Activated CD4-positive, alpha-beta T cell treated with anti-CD3 and anti-CD28 coated beads, Interleukin-2, amount 50 U/mL, for 48 hours (primary cell): ENCODE data around the gene ARAP2.

ENCODE experiments used
- DNase-seq, 2 experiments: peaks; one replicate each; pipeline ENCODE4 v3.0.0-alpha.2; 2020

Gene ARAP2

DNA sequence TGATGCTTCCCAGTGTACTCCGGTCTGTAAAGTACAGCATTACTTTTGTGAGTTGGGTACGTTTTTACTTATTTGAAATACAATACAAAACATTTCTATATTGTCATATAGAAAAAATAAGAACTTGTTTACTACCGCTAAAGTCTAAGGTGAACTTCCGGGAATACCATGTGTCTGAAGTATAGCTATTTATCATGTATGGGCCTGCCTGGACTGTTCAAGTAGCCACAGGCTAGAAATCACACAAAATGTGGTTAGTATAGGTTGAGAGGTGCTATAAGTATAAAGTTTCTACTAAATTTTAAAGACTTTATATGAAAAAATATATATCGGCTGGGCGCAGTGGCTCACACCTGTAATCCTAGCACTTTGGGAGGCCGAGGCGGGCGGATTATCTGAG, 152.3 kb downstream of the ARAP2 start:
- DNase-seq, result no peak

DNA sequence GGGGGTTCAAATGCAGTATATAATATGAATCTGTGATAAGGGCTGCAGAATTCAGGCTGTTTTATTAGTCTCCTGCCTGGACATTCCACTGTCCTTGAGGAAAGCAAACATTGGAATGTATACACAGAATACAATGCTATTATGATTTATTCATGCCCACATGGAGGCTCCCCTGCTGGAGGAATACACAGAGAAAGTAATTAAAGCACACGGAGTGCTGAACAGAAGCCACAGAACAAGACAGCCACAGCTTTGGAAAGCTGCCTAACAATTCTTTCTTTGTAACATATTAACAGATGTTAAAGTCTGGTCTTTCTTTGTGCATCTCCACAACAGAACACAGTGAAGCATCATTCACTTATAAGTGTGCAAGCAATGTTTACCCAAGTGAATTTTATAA, 155.8 kb downstream of the ARAP2 start:
- no peak for DNase-seq

DNA sequence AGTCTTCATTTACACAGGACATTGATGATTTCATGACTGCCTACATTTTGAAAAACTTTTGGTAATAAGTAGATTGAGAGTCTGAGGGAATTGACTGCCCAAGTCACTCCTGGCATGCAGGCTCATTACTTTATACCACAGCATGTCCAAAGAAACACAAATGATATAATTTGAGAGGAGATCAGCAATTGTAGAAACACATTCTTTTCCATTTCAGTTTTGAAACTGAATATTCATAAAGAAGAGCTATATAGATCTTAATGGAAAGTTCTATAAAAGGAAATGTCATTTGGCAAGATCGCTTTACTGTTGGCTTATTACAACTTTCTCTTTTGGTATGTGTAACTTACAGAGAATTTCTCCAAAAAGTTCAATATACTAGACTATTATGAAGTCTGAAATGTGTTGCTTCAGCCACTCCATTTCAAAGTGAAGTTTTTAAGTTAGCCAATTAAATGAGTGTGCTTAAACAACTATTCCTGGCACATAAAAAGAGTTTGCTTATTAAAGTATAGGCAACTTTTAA, 158.0 kb downstream of the ARAP2 start:
- no peak for DNase-seq

DNA sequence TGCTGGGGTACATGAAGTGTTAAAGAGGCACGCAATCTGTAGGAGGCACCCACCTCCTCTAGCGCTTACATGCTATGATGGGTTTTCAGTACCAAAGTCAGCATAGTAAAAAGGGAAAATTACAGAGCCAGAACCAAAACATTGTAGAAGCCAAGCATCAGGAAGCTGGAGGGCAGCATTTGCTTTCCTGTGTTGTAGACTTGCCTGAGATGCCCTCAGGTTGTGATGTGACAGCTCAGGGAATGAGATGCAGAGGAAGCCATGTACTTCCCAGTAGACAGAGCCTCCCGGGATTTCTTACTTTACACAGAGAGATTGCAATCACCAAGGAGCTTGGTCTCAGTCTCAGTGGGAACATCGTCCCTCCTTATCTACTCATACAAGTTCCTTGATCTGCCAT, 161.5 kb downstream of the ARAP2 start:
- DNase-seq, result no peak

DNA sequence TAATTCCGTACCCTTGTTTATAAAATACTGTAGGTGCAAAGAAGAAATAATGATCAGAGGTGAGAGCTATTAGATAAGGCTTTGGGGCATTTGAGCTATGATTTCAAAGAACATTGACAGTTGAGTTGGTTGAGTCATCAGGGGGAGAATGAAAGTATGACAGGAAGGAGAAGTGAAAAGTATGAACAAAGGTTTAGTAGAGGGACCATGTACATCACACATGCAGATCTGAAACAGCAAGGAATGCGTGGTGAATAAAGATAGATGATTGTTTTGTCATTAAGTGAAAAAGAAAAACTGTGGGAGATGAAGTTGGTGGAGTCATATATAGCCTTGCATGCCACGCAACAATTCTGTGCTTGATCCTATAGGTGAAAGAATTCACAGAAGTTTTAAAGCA, 163.1 kb downstream of the ARAP2 start:
- DNase-seq, result peak in 1 of 2 experiments; percentile 23

DNA sequence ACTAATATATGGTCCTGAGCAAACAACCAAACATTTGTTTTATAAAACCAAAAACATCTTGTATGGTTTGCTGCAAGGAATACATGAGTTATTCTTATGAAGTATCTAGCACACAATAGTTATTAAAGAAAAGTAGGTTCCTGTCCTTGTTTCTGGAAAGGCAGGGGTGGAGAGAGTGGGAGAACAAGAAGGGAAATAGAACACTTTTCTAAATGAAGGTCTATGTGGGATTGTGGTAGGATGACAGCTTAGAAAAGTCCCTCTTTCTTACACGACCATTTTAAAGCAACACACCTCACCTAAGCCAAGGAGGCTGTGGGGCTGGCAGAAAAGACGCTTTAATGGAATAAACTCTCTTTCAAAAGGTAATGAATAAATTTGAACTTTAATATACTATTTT, 164.6 kb downstream of the ARAP2 start:
- DNase-seq, result no peak

DNA sequence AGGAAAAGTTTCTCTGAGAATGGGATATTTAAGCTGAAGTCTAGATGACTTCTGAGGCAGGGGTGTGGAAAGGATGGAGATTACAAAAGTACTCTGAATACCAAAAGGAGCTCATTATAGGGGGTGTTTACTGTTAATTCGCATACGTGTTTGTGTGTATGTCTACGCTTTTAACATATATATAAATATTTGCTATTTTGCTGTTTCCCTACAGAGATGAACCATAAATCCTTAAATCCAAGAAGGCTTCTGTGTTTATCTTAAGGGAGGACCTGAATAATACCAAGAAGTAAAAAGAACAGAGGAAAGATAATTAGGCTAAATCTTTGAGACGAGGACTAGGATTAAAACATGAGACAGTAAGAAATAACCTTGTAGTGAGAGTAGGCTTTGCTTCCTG, 166.0 kb downstream of the ARAP2 start:
- no peak for DNase-seq

DNA sequence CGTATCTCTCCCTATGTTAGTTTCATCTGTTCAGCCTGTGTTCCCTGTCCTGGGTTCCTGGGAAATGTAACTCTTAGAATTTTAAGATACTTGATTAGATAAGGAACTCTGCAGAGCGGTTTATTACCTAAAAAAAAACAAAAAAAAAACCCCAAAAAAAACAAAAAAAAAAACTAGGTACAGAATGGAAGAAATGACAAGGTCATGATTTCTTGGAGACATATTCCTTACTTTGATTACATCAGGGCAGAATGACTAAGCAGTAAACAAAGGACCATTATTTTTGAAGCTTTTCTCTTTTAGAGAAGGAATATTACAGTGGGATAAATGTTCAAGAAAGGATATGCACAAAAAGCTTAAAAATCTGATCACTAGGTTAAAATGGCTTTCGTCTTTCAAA, 171.8 kb downstream of the ARAP2 start:
- no peak for DNase-seq

DNA sequence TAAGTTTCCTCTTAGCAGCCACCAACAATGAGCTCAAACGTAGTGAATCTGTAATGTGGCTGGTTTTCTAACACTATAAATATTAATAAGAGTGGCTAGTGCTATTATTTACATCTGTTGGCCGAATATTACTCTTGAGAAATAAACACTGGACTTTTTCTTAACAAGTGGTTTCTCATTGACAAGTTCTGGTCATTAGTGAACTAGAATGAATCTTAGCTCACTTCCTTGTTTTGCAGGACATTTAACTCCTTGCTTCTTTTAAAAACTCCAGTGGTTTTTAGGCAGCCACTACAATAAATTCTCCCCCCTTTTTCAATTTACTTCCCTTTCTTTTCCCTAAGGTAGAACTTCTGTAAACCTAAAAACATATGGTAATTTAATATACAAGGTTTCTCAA, 177.2 kb downstream of the ARAP2 start:
- no peak for DNase-seq

DNA sequence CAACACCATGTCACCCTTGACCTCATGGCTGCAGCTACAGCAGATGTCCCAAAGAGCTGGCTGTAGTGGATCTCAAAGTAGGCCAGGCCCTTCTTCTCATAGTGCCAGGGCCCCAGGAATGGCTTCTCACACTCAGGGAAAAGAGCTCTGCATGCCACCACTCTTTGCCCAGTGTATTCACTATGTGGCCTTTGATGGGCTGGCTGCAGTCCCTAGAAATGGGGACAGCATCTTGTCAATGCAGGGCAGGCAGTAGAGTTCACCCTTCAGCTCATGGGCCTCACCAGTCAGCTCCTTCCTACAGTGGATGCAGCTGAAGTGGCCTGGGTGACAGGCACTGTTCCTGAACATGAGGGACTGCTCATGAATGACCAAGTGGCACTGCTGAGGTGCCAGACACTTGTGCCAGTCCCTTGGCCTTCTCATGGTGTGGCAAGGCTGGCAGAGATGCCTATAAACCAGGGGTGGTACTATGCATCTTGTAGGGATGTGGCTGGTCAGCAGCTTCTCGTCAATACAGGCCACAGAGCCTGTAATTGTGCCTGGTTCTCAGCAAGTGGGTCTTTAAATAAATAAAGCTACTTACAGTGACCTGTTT, 178.9 kb downstream of the ARAP2 start:
- no peak for DNase-seq

DNA sequence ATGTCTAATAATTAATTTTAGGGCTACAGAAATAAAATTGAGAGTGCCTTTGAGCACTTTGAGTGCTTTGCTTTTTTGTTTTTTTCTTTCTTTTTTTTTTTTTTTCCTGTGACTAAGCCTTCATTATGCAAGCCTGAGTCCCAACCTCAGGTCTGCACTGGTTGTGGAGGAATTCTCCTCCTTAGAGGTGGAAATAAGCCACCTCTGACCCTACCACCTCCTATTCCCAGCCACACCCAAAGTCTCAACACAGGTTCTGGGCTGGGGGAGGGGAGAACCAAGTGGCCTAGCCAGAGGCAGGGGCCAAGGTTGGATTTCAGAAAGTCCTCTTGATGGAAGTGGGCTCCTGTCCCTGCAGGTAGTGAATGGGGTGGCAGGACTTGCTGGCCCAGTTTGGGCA, 180.2 kb downstream of the ARAP2 start:
- DNase-seq, result no peak

DNA sequence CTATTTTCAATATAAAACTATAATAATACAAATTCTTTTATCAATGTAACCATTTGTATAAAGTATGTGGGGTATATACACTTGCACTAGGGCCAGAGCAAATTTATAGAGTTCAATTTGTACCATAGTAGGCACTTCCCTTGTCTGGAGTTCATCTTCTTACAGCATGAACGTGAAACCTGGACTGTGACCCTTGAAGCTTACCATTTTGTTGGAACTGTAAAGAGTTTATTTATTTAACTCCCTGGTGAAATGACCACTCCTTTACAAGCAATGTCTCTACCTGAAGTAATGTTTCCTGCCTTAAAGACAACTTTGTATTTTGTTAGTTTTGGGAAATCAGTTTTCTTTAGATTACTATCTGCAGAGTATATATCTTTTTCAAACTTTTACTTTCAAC, 188.2 kb downstream of the ARAP2 start:
- DNase-seq, result no peak

DNA sequence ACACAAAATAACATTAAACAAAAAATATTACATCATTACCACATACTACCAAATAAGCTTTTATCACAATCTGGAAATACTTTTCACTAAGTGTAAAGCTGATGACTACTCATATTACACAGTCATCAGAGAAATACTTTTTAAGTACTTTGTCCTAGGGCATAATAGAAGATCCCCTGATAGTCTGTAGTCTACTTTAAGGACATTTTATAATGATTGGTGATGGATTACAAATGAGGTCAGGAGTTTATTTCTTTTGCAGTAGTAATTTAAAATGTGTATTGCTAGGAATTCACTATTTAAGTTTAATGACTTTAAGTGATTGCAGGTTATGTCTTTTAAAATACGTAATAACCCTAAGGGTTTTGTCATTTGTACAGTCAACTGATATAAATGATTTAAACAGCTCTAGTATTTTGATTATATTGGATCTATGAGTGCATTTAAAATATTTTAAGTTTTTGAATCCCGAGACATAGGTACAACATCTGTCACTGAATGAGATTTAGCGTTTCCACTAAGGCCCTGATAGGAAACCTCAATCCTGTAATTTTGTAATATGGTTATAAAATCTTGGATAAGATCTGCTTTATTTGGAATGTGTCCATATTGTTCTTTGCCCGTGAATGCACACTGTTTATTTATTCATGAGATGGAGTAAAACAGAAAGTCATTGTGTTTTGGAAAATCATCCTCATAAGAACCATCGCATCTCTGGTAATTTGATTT, 189.5 kb downstream of the ARAP2 start:
- DNase-seq, result no peak

DNA sequence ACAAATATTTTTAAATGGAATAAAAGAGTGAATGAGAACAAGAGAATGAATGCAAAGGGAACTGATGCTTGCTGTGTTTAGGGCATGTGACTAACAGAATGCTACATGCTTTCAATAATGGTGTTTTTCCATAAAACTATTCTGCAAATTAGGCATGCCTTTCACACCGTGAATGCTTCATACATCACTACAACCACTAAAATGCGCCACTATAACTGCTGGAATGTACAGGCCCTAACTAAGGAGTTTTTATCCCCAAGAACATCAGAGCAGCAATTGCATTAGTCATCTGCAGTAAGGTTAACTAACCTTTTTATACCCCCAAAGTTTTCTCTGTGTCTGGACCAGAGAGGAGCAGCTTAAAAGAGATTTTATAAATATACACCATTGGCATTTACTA, 190.4 kb downstream of the ARAP2 start:
- DNase-seq, result no peak

DNA sequence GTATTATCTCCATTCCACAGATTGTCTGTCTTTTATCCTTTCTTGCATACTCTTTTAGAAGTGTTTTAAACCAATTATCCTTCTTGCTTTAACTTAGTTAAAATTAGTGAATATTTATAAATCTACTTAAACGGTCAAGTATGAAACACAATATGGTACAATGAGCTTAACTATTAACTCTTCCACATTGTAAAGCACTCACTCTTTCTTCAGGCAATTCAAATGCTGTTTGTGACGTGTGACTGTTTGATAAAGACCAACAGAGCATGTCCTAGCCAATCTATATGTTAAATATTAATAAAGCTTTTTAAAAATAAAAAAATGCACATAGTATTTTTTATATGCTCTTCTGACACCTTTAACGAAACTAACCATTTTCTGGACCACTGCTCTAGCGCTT, 192.7 kb downstream of the ARAP2 start:
- DNase-seq, result no peak

DNA sequence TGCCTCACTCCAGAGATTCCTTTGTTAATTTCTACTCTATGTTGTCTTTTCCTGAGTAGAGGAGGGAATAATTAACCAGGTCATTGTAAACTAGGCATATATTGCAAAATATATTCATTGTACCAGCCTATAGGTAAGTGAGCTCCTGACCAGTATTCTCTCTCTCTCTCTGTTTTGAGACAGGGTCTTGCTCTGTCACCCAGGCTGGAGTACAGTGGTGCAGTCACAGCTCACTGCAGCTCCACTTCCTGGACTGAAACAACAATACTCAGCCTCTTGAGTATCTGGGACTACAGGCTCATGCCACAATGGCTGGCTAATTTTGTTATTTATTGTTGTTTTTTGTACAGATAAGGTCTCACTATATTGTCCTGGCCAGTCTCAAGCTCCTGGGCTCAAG, 198.3 kb downstream of the ARAP2 start:
- no peak for DNase-seq

DNA sequence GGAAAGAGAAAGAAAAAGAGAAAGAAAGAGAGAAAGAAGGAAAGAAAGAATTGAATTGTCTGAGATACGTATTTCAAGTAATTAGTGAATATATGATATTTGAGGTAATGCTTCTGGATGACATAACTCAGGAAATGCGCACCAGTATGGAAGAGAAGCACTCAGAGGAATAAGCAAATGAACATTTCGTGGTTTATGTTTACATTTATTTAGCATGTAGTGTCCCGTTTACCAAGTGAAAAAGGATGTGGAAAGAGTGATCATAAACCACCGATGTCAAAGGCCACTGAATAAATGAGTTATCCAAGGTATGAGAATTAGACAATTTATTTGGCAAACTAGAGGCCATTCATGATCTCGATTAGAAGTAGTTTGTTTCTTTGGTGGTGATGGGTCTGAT, 200.4 kb downstream of the ARAP2 start:
- no peak for DNase-seq

DNA sequence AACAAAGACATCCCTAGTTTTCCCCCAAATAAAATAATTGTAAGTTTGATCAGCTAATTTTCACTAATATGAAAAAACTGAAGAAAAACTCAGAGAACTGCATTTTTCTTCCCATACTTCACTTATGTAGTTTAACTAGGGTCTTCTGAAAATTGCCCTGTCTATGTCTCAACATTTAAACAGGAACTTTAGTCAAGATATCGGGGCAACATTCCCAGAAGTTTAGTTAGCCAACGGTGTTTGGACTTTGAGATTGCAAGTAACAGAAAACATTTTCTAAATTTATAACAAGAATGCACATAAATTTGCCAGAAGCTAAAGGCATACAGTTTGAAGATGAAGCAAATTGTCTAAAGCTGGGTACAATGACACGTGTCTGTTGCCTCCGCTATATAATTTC, 201.1 kb downstream of the ARAP2 start:
- no peak for DNase-seq

DNA sequence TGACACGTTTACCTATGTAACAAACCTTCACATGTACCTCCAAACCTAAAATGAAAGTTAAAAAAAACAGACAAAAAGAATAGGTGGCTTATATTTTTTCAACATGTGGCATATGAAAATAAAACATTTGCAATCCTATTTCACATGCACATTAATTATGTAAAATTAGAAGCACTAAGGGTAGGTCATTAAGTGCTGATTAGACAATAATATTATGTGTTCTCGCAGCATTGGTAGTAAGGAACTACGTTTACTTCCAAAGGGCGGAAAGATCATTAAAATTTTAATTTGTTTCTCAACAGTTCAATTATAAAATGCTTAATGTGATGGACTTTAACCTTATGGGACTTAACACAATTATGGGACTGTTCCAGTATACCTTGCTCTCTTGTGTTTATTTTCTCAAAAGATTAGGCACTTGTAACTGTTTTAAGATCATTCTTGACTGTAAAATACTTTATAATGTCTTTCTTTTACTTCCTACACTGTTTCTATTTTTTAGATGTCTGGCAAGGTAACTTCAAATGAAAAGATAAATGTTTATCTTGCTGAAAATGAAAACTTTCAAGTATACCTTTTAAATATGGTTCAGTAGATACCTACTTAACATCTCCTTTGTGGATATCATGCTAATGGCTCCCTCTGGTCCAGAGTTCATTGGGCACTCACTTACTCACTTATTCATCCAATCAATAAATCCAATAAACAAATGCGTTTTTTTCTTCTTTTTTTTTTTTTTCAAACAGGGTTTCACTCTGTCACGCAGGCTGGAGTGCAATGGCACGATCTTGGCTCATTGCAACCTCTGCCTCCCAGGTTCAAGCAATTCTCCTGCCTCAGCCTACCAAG, 202.0 kb downstream of the ARAP2 start:
- DNase-seq, result no peak

DNA sequence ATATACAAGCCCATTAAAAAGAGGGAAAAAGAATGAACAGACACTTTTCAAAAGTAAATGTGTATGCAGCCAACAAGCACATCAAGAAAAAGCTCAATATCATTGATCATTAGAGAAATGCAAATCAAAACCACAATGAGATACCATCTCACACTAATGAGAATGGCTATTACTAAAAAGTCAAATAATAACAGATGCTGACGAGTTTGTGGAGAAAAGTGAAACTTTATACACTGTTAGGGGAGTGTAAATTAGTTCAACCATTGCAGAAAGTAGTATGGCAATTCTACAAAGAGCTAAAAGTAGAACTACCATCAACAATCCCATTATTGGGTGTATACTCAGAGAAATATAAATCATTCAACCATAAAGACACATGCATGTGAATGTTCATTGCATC, 203.0 kb downstream of the ARAP2 start:
- DNase-seq, result no peak

DNA sequence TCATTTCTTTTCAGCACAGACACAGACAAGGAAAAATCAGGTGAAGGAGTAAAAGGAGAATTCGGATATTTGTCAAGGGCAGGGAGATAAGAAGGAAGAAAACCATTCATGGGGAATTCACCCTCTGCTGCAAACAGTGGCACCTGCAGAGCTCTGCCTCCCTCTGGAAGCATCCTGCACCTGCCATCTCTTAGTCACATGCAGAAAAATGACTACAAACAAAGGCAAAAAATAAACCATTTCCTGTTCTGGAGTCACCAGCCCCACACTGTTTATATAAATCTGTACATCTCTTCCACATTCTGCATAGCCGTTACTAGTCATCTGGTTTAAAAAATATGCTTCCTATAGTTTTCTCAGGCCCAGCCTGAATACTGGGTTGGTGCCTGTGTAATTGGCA, 205.3 kb downstream of the ARAP2 start:
- no peak for DNase-seq

DNA sequence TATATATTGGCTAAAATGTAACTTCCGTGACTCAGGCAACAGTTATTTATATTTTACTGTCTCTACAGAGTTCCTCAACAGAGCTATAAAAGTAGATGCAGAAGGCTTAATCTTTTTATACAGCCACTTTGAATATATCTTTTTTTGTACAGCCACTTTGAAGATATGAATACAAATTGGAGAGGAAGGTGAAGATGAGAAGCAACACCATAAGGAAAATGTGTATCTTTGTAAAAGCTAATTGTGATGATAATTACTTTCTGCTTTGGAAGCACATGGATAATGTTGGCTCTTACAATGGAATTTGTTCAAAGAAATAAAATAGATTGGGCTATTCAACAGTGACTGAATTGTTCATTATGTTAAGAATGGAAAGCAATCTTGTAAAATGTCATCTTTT, 205.8 kb downstream of the ARAP2 start:
- DNase-seq, result no peak

DNA sequence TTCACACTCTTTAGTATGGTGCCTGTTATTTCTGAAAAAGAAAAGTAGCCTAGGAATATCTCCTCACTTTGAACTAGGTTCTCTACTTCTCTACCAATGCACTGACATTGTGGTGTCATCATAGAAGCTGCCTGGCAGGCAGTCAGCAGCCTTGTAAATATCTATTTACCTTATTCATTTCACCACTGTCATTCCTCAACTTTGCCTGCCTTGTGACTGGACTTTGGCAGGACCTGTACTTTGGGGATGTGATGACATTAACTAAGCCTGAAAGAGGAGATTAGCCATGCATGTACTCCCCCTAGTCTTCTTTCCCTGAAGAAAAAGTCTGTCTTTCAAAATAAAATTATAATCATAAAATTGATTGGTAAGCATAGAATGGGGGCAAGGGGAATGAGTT, 207.2 kb downstream of the ARAP2 start:
- DNase-seq, result no peak

DNA sequence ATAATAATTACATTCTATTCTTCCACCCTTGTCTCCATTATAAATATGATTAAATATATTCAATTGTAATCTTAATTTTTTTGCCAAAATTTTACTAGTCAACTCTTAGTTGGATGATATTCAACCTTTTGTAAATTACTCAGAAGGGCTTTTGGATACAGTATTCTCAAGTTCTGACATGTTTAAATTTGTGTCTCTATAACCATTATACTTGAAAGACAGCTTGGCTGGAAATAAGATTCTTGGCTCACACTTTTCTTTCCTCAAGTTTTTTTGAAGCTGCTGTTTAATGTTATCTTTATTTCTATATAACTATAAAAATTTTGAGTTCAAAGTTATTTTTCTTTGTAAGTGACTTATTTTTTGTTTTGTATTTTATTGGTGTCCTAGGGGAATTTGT, 214.4 kb downstream of the ARAP2 start:
- DNase-seq, result no peak
